Panc1 (cell line): ENCODE results near the gene FBN1. TPM values are rescaled to one million over a fixed set of nuclear protein-coding genes. Genes with fewer than 3 reads are reported as not detected.

Experiments used
- ATAC-seq: fragments of 200-7000 bp; cut with Tn5 transposase; 2 replicates; pipeline ENCODE4 v1.9.1; 2020; ENCODE audit warnings: mild to moderate bottlenecking, moderate library complexity
- BruUV-seq: library from RNA; stranded (reverse); fragments of 400-500 nt; replicated peaks from 2 replicates; lab custom pipeline; 2021; lab: Mats Ljungman, UMichigan
- CTCF ChIA-PET: fragments of 300-600 bp; sonication (Branson Sonifier 250); formaldehyde crosslinking; loops from one replicate; lab custom pipeline; 2022; ENCODE audit warnings: antibody characterized with exemption; lab: Charles Lee
- POLR2A ChIA-PET: fragments of 300-600 bp; sonication (Branson Sonifier 250); formaldehyde crosslinking; loops from one replicate; lab custom pipeline; 2022; ENCODE audit warnings: antibody characterized with exemption; lab: Charles Lee
- DNase-seq: peaks from one replicate; pipeline ENCODE4 v3.0.0-alpha.2; 2010; ENCODE audit warnings: low read depth, low spot score
- H3K27ac ChIP-seq: 2 replicates; pipeline ENCODE4 v1.5.1; 2011; ENCODE audit warnings: mild to moderate bottlenecking, low read length, inconsistent platforms
- H3K27me3 ChIP-seq: fragments of 200-500 bp; sonication (Bioruptor generic); 2 replicates; pipeline ENCODE4 v1.6.0; 2014; ENCODE audit warnings: low read length, inconsistent platforms; ENCODE audit not compliant: control insufficient read depth, insufficient read depth
- H3K36me3 ChIP-seq: fragments of 200-500 bp; sonication (Bioruptor generic); 2 replicates; pipeline ENCODE4 v1.5.1; 2014; ENCODE audit warnings: inconsistent platforms, mild to moderate bottlenecking, low read length, moderate library complexity; ENCODE audit not compliant: control insufficient read depth, insufficient read depth
- H3K4me1 ChIP-seq: 2 replicates; pipeline ENCODE4 v1.5.1; 2011; ENCODE audit warnings: inconsistent platforms, mild to moderate bottlenecking, low read length, moderate library complexity; ENCODE audit not compliant: control insufficient read depth, insufficient read depth
- H3K4me3 ChIP-seq, 2 experiments: 2 replicates each; pipeline ENCODE4 v1.5.1; 2011 to 2012; ENCODE audit warnings: low read depth in 2 of 2, low read length in 2 of 2, mild to moderate bottlenecking in 2 of 2, inconsistent platforms in 1 of 2, moderate library complexity in 1 of 2
- H3K9me3 ChIP-seq: fragments of 200-500 bp; sonication (Bioruptor generic); 2 replicates; pipeline ENCODE4 v1.5.1; 2014; ENCODE audit warnings: low read depth, mild to moderate bottlenecking, inconsistent platforms, low read length, moderate library complexity; ENCODE audit not compliant: control insufficient read depth, insufficient read depth
- CTCF ChIP-seq: fragments of 450-650 bp; IDR thresholded peaks from 2 replicates; pipeline ENCODE4 v1.5.1; 2017; ENCODE audit warnings: mild to moderate bottlenecking
- POLR2AphosphoS5 ChIP-seq: IDR thresholded peaks from 2 replicates; pipeline ENCODE4 v1.6.1; 2012; ENCODE audit warnings: mild to moderate bottlenecking, low read depth, low read length, moderate library complexity
- SIN3A ChIP-seq: IDR thresholded peaks from 2 replicates; pipeline ENCODE4 v1.6.1; 2012; ENCODE audit warnings: low read depth, mild to moderate bottlenecking, low read length, moderate library complexity, borderline replicate concordance; ENCODE audit not compliant: insufficient read depth
- TCF7L2 ChIP-seq: IDR thresholded peaks from 2 replicates; pipeline ENCODE4 v1.6.1; 2011; ENCODE audit warnings: mild to moderate bottlenecking, low read depth, low read length, inconsistent platforms
- in situ Hi-C: cut with HindIII; loops from 2 replicates; pipeline ENCODE4 v1.10.0; 2016; ENCODE audit warnings: low sequenced_read_pairs, low pct_unique_long_range_greater_than_20kb
- intact Hi-C: fragments of 100-400 bp; cut with micrococcal nuclease; formaldehyde crosslinking; loops from one replicate; pipeline ENCODE4 v1.10.0; 2022; ENCODE audit not compliant: unreplicated experiment
- total RNA-seq: library from RNA; stranded (reverse); gene quantifications from one replicate; pipeline ENCODE4 v1.2.1, GENCODE V29; 2021; ENCODE audit not compliant: unreplicated experiment
- TF ChIP-seq, protein P1 (sequence below), 2 experiments: IDR thresholded peaks; 2 replicates each; pipeline ENCODE4 v1.6.1; 2011 to 2012; ENCODE audit warnings: low read depth in 2 of 2, control low read depth in 1 of 2, low read length in 1 of 2, mild to moderate bottlenecking in 1 of 2, moderate library complexity in 1 of 2; ENCODE audit not compliant: insufficient read depth in 1 of 2

FBN1 gene
- total RNA-seq, 1 experiment from 2014 or later, result 0.46 TPM

DNA sequence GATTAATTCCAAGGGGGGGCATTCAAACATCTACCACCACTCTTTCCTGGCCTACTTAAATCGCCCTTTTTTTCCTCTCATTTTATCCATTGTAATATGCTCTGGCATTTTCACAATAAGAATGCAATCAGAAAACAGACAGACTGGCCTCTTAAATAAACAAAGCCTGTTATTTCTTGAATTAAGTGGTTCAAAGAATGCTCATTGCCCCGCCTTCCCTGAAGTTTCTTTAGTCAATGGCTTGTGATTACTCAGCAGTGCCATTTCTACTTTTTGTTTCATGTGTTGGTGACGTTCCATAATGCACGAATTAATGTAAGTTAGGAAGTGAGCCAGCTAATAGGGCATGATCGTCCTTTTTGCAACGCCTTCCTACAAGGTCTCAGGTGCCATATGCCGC lies 68.0 kb downstream of the FBN1 start:
- CTCF ChIA-PET, result no interaction called here
- in situ Hi-C loops, result no loop called here
- no peaks in the 10 kb centered on the region for H3K36me3 ChIP-seq

GRCh38 chr15:48574187-48574586 lies 71.3 kb downstream of the FBN1 start:
- DNase-seq, result no peak
- in situ Hi-C loops, result no loop called here
- H3K27ac ChIP-seq, result no peak overlapping the region
- TF ChIP-seq SIN3A, result no peak
- TF ChIP-seq TCF7L2, result no peak
- TF ChIP-seq CTCF, result no peak
- H3K27me3 ChIP-seq, result no peaks in the 10 kb centered on the region; the same call in 1 of the 2 replicates
- intact Hi-C loops, result no loop called here
- H3K4me3 ChIP-seq, result no peak overlapping the region
- no peaks in the 10 kb centered on the region for H3K4me1 ChIP-seq
- POLR2A ChIA-PET, result no interaction called here
- no peaks in the 10 kb centered on the region for H3K36me3 ChIP-seq
- BruUV-seq, result no TSS peak
- H3K9me3 ChIP-seq, result no peaks in the 10 kb centered on the region
- no peak for ATAC-seq
- CTCF ChIA-PET, result no interaction called here

More for the DNA sequence above, 68.0 kb downstream of the FBN1 start:
- TF ChIP-seq SIN3A (no peak), TCF7L2 (no peak), POLR2AphosphoS5 (no peak), CTCF (no peak)
- TF ChIP-seq, protein P1, sequence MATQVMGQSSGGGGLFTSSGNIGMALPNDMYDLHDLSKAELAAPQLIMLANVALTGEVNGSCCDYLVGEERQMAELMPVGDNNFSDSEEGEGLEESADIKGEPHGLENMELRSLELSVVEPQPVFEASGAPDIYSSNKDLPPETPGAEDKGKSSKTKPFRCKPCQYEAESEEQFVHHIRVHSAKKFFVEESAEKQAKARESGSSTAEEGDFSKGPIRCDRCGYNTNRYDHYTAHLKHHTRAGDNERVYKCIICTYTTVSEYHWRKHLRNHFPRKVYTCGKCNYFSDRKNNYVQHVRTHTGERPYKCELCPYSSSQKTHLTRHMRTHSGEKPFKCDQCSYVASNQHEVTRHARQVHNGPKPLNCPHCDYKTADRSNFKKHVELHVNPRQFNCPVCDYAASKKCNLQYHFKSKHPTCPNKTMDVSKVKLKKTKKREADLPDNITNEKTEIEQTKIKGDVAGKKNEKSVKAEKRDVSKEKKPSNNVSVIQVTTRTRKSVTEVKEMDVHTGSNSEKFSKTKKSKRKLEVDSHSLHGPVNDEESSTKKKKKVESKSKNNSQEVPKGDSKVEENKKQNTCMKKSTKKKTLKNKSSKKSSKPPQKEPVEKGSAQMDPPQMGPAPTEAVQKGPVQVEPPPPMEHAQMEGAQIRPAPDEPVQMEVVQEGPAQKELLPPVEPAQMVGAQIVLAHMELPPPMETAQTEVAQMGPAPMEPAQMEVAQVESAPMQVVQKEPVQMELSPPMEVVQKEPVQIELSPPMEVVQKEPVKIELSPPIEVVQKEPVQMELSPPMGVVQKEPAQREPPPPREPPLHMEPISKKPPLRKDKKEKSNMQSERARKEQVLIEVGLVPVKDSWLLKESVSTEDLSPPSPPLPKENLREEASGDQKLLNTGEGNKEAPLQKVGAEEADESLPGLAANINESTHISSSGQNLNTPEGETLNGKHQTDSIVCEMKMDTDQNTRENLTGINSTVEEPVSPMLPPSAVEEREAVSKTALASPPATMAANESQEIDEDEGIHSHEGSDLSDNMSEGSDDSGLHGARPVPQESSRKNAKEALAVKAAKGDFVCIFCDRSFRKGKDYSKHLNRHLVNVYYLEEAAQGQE (IDR thresholded peaks at IDR 0.05; ENCODE audit: insufficient read depth in 1 of 2, low read depth in 2 of 2, low read length in 1 of 2), result no peak
- no peak overlapping the region for H3K27ac ChIP-seq
- ATAC-seq (no peak), DNase-seq (no peak)
- no peak overlapping the region for H3K4me3 ChIP-seq
- intact Hi-C loops, result no loop called here
- no TSS peak for BruUV-seq
- no peaks in the 10 kb centered on the region; the same call in 1 of the 2 replicates for H3K27me3 ChIP-seq
- POLR2A ChIA-PET, result no interaction called here
- H3K9me3 ChIP-seq, result no peaks in the 10 kb centered on the region
- H3K4me1 ChIP-seq, result no peaks in the 10 kb centered on the region
